ENCODE results near the gene SORCS2.
A peak's percentile ranks its signal among the peaks of the same experiment; 100 is the strongest.

The SORCS2 gene

DNA sequence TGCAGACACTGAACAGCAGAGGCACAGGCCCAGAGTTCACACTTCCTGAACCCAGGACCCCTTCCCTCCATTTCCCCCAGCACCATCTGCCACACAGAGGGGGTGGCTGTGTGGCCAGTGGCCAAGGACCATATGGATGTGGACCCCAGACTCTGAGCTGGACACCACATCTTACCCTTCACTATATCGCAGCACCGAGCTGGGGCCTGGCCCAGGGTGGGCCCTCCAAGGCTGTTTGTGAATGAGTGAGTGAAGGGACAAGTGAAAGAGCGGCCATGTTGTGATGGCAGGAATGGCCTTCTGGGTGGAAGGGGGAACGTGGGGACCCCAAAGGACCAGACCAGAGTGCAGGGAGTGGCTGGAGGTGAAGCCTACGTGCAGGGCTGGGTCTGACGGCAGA lies 498.7 kb downstream of the SORCS2 start:
- DNase-seq, result no peak

DNA sequence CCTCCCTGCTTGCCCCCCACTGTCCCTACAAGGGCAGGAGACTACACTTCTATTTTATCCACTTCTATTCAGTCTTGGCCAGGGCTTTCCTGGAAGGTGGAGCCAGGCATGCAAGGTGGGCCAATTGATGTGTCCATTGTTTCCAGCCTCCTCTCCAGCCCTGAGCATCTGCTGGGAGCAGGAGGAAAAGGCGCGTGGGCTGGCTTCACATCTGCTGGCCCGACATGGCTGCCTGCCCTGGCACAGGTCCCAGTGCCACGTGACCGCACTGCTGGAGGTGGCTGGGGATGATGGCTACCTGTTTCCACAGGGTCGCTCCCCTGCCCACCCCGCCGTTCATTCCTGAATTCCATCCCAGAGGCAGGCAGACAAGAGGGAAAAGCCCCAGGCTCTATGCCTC lies 499.6 kb downstream of the SORCS2 start:
- DNase-seq, result peak in 3 of 58 donors; percentile 11 to 29 (median 27)

DNA sequence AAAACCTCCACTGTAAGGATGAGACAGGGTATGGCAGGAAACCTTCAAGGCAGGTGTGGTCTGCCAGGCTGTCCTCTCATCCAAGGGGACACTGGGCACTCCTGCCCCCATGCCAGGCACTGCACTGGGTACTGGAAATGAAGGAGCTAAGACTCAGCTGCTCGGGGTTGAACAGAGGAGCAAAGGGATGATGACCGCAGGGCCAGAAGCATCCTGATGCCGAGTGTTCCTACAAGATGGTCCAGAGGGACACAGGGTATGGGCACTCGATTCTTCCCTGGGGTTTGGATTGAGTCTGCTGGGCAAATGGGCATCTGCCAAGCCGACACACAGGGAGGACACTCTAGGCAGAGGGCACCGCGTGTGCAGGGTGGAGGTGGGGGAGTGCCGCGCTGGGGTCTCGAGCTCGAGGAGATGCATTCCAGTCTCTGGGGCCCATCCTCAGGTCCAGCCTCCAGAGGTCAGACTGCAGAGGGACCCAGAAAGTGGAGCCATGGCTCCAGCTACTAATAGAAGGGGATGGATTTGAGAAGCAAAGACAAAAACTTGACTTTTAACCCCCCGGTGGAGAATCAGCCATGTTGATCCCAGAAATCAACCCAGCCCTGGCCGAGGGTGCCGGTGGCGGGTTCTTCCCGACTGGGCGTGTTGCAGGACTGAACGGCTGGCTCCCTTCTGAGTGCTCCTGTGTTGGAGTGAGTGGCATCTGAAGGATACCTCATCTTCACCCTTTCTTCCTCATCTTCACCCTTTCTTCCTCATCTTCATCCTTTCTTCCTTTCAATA lies 500.3 kb downstream of the SORCS2 start:
- DNase-seq, result no peak

DNA sequence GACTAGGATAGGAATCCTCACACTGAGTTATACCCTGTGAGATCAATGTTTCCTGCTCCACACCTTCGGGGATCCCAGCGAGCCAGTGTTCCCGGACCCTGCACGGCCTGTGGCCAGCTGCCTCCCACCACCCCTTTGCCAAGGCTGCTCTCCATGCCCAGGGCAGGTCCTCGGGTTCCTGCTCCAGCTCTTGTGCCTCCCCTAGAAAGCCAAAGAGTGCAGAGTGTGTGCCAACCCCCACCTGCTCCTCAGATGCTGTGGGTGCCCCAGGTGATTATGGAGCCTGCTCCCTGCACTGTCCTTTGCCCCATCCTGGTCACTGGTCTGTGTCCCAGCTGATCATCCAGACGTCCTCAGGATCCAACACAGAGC lies 500.9 kb downstream of the SORCS2 start:
- no peak for DNase-seq

DNA sequence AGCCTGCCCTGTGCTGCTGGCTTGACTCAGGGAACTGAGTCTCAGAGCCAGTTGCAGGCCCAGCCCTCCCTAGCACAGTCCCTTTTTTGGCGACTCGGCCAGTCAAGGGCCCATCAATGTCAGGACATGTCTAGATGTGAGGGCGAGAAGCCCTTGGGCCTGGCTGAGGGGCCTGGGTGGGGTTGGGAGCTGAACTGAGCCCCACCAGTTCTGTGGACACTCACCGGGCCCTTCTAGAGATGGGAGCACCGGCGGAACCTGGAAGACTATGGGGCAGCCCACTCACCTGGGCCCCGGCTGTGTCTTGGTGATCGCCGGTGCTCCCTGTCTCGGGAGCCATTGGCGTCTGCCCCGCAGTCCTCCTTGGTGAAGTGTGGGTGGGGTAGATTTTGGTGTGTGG lies 501.4 kb downstream of the SORCS2 start:
- no peak for DNase-seq

DNA sequence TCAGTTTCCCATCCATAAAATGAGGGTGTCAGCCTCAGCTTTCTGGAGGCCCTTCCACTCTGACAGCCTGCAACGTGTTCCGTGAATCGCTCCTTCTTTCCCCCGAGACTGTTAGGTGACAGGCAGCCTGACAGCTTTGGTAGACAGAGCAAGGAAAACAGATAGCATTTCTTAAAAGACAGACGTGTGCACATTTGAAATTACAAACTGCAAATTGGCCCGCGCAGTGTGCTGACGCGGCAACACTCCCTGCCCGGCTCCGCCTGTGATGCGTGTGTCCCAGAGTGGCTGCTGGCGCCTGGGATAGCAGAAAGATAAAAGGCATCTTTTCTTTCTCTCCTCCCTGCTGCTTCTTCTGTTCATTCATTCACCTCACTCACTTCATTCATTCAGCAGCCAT lies 502.0 kb downstream of the SORCS2 start:
- DNase-seq, result no peak

DNA sequence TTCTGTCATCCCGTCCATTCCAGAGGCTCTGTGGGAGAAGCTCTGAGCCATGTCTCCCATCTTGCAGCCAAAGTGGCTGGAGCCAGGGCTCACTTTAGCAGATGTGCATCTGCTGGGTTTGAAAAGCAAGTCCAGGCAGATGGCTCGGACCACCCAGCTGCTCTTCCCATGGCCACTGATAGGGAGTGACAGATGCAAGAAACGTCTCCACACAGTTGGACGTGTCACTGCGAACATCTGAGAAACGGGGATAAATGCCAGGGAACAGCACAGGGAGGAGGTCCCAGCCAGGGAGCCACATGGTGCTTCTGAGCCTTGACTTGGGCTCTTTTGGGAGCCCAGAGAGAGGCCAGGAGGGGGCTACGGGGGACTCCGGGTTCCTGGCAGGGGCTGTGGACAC lies 505.0 kb downstream of the SORCS2 start:
- peak in 1 of 58 donors; percentile 3 for DNase-seq

DNA sequence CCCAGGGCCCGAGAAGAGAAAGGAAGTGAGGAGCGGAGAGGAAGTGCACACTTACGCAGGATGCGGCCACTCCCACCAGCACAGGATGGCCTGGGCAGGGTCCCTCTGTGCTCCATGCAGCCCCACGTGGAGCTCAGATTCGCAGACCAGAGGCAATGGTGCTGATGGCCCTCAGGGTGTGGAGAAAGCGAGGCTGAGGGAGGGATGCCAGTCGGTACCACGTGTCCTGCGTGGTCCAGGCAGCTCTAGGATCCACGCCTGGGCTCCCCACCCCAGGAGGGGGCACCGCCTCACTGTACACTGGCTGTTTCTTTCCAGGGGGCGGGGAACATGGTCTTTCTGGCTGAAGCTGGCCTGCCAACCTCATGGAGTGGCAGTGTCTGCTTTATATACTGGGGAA lies 505.5 kb downstream of the SORCS2 start:
- DNase-seq, result no peak

DNA sequence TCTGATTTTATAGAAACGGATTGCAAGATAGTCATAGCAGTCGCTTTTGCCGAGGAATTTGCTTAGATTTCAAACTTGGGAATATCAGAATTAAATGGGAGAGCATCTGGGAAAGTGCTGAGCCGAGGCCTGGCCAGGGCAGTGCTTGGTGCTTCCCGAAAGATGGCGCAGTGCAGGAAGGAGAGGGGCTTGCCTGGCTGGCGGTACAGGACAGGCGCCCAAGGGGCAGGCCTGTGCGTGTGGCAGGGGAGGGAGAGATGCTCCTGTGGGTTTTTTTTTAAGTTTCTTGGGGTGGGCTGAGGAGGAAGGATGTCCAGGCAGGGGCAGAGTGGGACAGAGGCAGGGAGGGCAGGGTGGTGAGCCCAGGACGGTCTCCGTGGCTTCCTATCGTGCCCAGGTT lies 506.2 kb downstream of the SORCS2 start:
- no peak for DNase-seq

DNA sequence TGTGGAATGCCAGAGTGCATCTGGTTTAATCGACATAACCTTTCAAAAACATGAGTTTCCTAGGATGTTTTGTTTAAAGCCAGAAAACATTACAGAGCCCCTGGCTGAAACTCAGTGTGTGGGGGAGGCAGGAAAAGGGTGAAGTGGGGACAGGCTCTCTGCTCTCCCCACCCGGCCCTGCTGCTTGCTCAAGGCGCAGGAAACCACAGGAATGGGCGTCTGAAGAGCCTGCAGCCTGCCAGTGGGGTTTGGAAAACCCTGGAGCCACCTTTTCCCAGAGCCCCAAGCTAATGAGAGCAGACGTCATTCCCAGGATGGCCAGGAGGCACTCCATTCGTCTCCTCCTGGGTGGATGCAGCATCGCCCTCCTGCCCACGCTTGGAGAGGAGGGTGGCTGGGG lies 506.7 kb downstream of the SORCS2 start:
- no peak for DNase-seq

DNA sequence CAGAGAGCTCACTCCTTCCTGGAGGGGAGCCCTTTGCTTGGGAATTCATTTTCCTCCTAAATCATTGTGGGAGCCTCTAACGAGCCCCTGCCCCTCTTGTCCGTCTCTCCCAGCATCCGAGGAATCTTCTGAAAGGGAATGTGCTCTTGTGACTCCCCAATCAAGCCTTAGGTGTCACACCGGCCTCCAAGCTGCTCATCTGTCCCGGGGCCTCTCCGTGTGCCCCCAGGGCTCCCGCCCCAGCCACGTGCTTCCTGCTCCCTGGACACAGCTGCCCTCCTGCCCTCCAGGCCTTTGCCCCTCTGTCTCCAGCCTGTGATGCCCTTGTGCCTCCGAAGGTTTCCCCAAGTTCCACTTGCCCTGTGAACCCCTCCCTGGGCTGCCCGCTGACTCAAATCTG lies 507.5 kb downstream of the SORCS2 start:
- DNase-seq, result no peak

DNA sequence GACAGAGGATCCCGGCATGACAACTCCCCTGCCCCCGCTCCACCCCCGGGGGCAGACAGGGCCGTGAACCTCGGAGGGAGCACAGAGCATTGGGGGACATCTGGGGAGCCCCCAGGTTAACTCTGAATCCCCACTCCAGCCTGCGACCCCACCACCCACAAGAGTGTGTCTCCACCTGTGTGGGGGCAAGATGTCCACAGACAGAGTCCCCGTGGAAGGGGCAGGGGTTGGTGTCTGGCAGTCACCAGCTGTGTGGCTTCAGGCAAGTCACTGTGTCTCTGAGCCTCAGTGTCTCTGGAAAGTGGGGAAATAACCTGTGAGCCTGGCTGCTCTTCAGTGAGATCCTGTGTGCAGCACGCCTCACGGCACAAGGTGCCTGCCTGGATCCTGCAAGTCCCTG lies 508.3 kb downstream of the SORCS2 start:
- DNase-seq, result no peak

DNA sequence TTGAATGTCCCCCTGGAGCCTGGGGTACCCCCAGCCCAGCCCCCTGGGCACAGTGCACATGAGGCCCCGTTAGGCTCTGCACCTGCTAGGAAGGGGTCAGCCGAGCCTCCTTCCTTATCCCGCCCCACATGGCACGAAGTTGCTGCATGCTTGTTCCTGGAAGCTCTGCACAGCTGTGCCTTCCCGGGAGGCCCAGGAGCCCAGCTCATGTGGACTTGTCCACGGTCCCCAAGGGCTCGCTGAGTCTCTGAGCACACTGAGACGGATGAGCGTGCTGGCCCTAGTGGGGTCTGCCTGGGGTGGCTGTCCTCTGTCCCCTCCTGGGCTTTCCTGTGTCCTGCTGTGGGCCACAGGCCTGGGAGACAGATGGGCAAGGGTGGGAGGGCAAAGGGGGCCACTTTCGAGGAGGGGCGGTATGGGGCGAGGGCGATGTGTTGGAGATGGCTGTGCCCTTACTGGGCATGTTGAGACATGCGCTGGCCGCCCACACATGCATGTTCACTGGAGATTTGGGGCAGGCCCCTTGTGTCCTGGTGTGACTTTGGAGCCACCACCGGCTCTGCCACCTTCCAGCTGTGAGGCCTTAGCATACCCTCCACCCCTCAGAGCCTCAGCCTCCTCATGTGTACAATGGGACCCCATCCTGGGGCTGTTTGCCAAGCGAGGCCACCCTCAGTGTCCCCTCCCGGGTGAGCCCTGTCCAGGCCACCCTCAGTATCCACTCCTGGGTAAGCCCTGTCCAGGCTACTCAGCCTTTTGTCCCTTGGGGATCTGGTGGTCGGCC lies 509.7 kb downstream of the SORCS2 start:
- DNase-seq, result no peak

DNA sequence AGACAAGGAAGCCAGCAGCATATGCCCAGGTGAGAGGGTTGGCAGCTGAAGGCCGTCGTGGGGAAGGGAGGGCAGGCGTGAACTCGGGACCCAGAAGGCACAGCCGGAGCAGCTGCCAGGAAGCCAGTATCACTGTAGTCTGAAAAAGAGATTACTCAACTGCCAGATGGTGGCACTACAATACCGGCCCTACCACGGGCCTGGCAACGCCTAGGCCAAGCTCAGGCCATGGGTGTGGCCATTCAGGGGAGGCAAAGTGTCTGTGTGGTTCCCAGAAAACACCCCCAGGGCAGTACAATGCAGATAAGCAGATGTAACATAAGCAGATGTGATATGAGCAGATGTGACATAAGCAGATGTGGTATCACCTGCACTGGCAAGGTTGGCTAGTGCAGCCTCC lies 511.4 kb downstream of the SORCS2 start:
- DNase-seq, result no peak

DNA sequence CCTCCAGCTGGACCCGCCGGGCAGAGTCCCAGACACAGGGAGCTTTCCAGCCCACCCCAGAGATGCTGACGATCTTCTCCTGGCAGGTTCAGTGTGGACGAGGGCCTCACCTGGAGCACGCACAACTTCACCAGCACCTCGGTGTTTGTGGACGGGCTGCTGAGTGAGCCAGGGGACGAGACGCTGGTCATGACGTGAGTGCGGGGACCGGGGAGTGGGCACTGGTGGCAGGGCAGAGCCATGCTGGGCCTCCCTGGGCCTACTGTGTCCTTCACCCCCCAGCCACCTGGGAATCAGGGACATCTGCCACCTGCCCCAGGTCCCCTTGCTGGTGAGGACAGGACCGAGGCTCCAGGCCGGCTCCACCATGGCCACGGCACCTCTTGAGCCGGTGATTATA lies 511.8 kb downstream of the SORCS2 start:
- DNase-seq, result no peak

DNA sequence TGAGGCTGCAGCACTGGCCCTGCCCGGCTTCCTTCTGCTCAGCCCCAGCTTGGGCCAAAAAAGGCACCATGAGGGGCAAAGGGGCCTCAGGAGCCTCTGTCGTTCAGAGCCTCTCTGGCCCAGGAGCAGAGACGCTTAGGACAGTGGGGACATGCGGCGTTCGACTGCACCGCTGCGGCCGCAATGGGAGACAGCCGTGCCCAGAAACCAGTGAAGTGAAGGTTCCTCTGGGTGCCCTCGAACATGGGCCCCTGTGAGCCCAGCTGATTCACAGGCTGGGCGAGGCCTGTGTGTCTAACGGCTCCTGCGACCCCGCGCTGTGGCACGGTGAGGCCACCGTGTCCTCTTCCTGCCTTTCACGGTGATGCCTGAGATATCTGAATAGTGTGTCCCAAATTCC lies 512.3 kb downstream of the SORCS2 start:
- DNase-seq, result no peak

DNA sequence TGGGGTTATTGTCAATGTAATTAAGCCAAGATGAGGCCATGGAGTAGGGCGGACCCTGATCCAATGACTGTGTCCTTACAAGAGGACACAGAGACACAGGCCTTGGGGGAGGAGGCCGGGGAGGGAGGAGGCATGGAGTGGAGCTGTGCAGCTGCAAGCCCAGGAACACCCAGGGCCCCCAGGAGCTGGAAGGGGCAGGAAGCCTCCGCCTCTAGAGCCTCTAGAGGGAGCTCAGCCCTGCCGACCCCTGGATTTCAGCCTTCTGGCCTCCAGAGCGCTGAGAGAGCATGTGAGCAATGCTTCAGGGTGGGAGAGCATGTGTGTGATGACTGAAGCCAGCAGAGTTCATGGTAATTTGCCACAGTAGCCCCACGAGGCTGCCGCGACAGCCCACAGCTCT lies 512.7 kb downstream of the SORCS2 start:
- DNase-seq, result no peak

DNA sequence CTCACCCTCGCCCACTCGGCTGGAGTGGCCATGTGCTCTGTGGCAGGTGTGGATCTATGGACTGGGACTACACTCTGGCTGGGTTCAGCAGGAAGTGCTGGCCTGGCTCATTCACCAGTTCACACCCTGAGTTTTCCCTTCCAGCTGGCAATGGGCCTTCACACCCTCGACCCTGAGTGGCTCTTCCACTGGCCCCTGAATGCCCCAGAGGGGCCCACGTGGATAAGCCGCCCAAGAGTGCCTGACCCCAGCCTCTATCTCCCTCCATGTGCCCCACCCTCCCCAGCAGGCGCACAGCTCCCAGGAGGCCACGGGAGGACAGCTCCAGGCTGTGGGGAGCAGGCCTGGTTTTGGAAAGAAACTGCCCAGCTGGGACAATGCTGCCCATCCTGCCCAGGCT lies 513.3 kb downstream of the SORCS2 start:
- no peak for DNase-seq

DNA sequence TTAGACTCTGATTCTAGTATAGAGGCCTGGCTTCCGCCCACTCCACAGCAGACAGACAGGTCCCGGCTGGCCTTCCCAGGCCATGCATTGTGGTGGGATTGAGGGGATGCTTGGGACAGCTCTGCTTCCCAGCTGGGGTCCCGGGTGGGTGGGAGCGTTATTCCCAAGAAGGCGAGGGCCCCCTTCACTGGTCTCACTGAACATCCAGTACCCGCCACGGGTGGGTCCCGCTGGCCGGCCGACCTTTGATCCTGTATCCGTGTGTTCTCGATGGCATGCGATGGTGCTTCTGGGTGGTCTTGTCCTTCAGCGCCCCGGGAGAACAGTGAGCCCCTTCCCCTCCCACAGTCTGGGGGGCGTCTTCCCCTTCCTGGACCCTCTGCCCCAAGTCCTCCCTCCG lies 515.9 kb downstream of the SORCS2 start:
- no peak for DNase-seq

DNA sequence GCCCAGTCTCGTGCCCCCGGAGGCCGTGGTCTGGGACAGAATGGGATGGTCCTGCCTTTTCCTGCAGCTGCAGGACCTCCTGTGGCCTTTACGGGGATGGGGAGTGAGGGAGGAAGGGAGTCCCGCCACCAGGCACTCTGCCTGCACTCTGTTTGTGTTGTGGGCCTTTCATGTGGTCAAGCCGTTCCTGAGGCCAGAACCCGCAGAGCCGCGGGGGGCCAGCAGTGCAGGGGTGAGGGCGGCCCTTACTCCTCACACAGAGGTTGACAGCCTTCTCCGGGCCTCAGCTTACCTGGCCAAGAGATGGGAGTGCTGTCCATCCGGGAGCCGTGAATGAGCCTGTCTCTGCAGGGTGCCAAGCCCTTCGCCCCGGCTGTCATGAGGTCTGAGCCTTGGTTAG lies 516.6 kb downstream of the SORCS2 start:
- no peak for DNase-seq

DNA sequence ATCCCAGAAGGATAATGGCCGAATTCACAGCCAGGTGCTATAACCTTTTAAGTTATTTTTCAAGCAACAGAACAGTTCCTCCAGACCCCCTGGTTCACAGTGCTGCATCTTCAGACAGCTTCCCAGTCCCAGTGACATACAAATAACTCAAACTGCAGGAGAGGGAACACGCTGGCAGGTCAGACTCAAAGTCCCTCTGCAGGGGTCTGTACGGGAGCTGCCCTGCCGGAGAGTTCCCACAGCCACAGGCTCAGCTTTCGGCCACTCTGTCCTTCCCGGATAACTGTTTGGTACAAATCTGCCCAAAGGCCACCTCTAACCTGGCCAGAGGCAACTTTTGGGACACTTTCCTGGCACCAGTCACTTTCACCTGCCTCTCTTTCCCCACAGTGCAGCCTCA lies 517.1 kb downstream of the SORCS2 start:
- no peak for DNase-seq

DNA sequence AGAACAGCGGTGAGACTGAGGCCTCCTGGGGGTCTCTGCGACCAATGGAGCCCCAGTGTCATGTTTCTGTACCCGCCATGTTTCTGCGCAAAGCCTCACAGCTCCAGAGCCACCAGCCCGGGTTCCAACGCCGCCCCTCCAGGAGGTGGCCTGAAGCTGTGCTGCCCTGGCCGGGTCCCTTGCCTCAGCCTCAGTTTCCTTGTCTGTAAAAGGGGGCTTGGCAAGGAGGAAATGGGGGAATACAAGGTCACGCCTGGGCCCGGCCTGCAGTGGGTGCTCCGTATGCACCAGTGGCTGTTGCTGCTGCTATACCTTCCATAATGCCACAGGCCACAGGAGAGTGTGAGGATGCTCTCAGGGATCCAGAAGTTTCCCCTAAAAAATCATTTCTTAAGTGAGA lies 517.8 kb downstream of the SORCS2 start:
- no peak for DNase-seq
